ENCODE results near the gene MXRA8.
"Not testable (repeated sequence)": the region's sequence is repeated elsewhere in the genome, so short reads cannot be mapped to it uniquely, and the experiment has no call there.

MXRA8 gene

GRCh38 chr1:1358433-1359271 lies at the start of gene MXRA8:
Gene MXRA8 (minus strand): TSS chr1:1358555. CDS start chr1:1358504, 51 bp downstream.
- DNase-seq (ENCODE audit: low read depth in 2 of 2): peak; percentile 63 to 69

GRCh38 chr1:1407636-1408318 lies 49.4 kb upstream of the MXRA8 start:
- DNase-seq (ENCODE audit: low read depth in 2 of 2): no peak

- DNase-seq (ENCODE audit: low read depth in 2 of 2): peak; percentile 60 to 68
Measured at GRCh38 chr1:1406821-1407635, 48.7 kb upstream of the MXRA8 start, which contains the start of gene MRPL20. Gene MRPL20 (minus strand): TSS chr1:1407293. CDS start chr1:1407217, 76 bp downstream.

- DNase-seq (ENCODE audit: low read depth in 2 of 2): no peak
Measured at GRCh38 chr1:1406101-1406820, 47.9 kb upstream of the MXRA8 start.

GRCh38 chr1:1403653-1404052 lies 45.3 kb upstream of the MXRA8 start:
- no peak for DNase-seq (ENCODE audit: low read depth in 2 of 2)

- not testable (repeated sequence) for DNase-seq (ENCODE audit: low read depth in 2 of 2)
Measured at GRCh38 chr1:1402901-1403392, 44.6 kb upstream of the MXRA8 start.

GRCh38 chr1:1402072-1402900 lies 43.9 kb upstream of the MXRA8 start:
- peak in 1 of 2 experiments; percentile 12 for DNase-seq (ENCODE audit: low read depth in 2 of 2)

GRCh38 chr1:1401457-1402010 lies 43.2 kb upstream of the MXRA8 start:
- DNase-seq (ENCODE audit: low read depth in 2 of 2): no peak

- DNase-seq (ENCODE audit: low read depth in 2 of 2): no peak
Measured at GRCh38 chr1:1400576-1401456, 42.5 kb upstream of the MXRA8 start.

- no peak for DNase-seq (ENCODE audit: low read depth in 2 of 2)
Measured at GRCh38 chr1:1399872-1400575, 41.7 kb upstream of the MXRA8 start.

GRCh38 chr1:1399187-1399871 lies 41.0 kb upstream of the MXRA8 start, which contains the start of gene CCNL2:
Gene CCNL2 (minus strand): TSS chr1:1399335. CDS start chr1:1399306, 29 bp downstream.
- peak; percentile 96 to 97 for DNase-seq (ENCODE audit: low read depth in 2 of 2)

GRCh38 chr1:1398677-1399186 lies 40.4 kb upstream of the MXRA8 start:
- no peak for DNase-seq (ENCODE audit: low read depth in 2 of 2)

GRCh38 chr1:1397839-1398523 lies 39.6 kb upstream of the MXRA8 start:
- DNase-seq (ENCODE audit: low read depth in 2 of 2): no peak

- no peak for DNase-seq (ENCODE audit: low read depth in 2 of 2)
Measured at GRCh38 chr1:1395166-1395565, 36.8 kb upstream of the MXRA8 start.

- DNase-seq (ENCODE audit: low read depth in 2 of 2): no peak
Measured at GRCh38 chr1:1394116-1394515, 35.8 kb upstream of the MXRA8 start.

- DNase-seq (ENCODE audit: low read depth in 2 of 2): no peak
Measured at GRCh38 chr1:1393428-1393827, 35.1 kb upstream of the MXRA8 start.

- no peak for DNase-seq (ENCODE audit: low read depth in 2 of 2)
Measured at GRCh38 chr1:1393014-1393413, 34.7 kb upstream of the MXRA8 start.
